ENCODE results near the gene CCDC157. TPM values are rescaled to one million over a fixed set of nuclear protein-coding genes. Genes with fewer than 3 reads are reported as not detected.

The CCDC157 gene
- total and polyA plus RNA-seq, 10 of the 15 experiments (the other 5 are each of a cell fraction or from before 2014, with no cell fraction given) = 0.10 to 2.8 (median 1.2) TPM

- ChIA-PET CTCF (no interaction called here), RAD21 (ENCODE audit: unreplicated experiment) (interaction anchor here (0.9 kb wide), 1 partner anchor 85 kb away, joined by 3 read pairs; no protein-coding TSS in a partner anchor), POLR2A (no interaction called here), SMC1A (ENCODE audit: uncharacterized antibody, unreplicated experiment) (no interaction called here)
- in situ Hi-C loops (cut with MboI) = no loop called here
- DNase-seq (ENCODE audit: low read depth, low spot score) (no peak), FAIRE-seq (no peak), ATAC-seq (no peak)
- Histone ChIP-seq H3K9me3 (replicated peaks; ENCODE audit: control insufficient read depth, insufficient read depth, low read length) (no peaks in the 10 kb centered on the region), H4K20me1 (ENCODE audit: control insufficient read depth, insufficient read depth) (no peaks in the 10 kb centered on the region), H3K4me3 (no peak overlapping the region), H3K9ac (ENCODE audit: control insufficient read depth, insufficient read depth, low read length) (no peak overlapping the region), H2AFZ (ENCODE audit: control insufficient read depth, low read depth, low read length) (no peak overlapping the region), H3K4me2 (ENCODE audit: control insufficient read depth, insufficient read depth) (no peak overlapping the region), H3K27me3 (replicated peaks in 1 of 2; ENCODE audit: control insufficient read depth in 2 of 2, insufficient read depth in 2 of 2, low read length in 1 of 2) (no peaks in the 10 kb centered on the region), H3K79me2 (ENCODE audit: control insufficient read depth, insufficient read depth, low read length) (no peaks in the 10 kb centered on the region), H3K36me3 (ENCODE audit: control insufficient read depth in 2 of 2, insufficient read depth in 2 of 2, low read length in 1 of 2) (no peaks in the 10 kb centered on the region), H3K27ac (ENCODE audit: control insufficient read depth, insufficient read depth) (no peak overlapping the region), H3K4me1 (ENCODE audit: control insufficient read depth, insufficient read depth, low read length) (no peaks in the 10 kb centered on the region)
- intact Hi-C loops (cut with micrococcal nuclease; ENCODE audit: unreplicated experiment) = no loop called here
- BruUV-seq (replicated peaks) = no TSS peak
- 45% methylated on average over 8 of the region's 8 CpGs for WGBS (ENCODE audit: insufficient coverage, insufficient replicate concordance, low lambda C conversion rate, missing lambda C conversion rate)
- TF ChIP-seq MAX (IDR thresholded peaks at IDR 0.05; ENCODE audit: low read depth, low read length) = no peak
- no peak for TF ChIP-seq ZBED1 (IDR thresholded peaks at IDR 0.05; ENCODE audit: borderline replicate concordance)
- TF ChIP-seq SMARCA5 (IDR thresholded peaks at IDR 0.05) = no peak
- TF ChIP-seq RBBP5 (conservative IDR thresholded peaks at IDR 0.05) = no peak
- TF ChIP-seq GABPA (IDR thresholded peaks at IDR 0.05; ENCODE audit: low read depth) = no peak
- no peak for TF ChIP-seq GATAD2B (conservative IDR thresholded peaks at IDR 0.05; ENCODE audit: low read depth)
- TF ChIP-seq SIN3A (IDR thresholded peaks at IDR 0.05; ENCODE audit: low read depth, low read length) = no peak
- TF ChIP-seq NR2C2 (IDR thresholded peaks at IDR 0.05; ENCODE audit: borderline replicate concordance, control insufficient read depth, insufficient read length, low read depth) = no peak
Measured at GRCh38 chr22:30372915-30373314, 16.1 kb downstream of the CCDC157 start.
